Gastrocnemius medialis (tissue), 4 donors: ENCODE results near the gene TMEM54. TPM values are rescaled to one million over a fixed set of nuclear protein-coding genes. Genes with fewer than 3 reads are reported as not detected.

Experiments used
- ATAC-seq, 2 donors: fragments of 150-250 bp; one replicate each; pipeline ENCODE4 v1.9.1; 2016
- DNase-seq, 2 donors: peaks; one replicate each; pipeline ENCODE4 v3.0.0-alpha.2; 2019
- H3K27ac ChIP-seq, 4 donors: fragments of 200-600 bp; sonication (generic); 1 replicate in 1 of 4; 2 replicates in 3 of 4; pipeline ENCODE4 v1.5.1; 2016 to 2018; ENCODE audit warnings: mild to moderate bottlenecking in 2 of 4, moderate library complexity in 1 of 4
- H3K27me3 ChIP-seq, 3 donors: fragments of 200-600 bp; sonication (generic) in 2 of 3; 1 replicate in 1 of 3; 2 replicates in 2 of 3; pipeline versions ENCODE4 v1.5.1 to v1.6.0; 2016 to 2019; ENCODE audit warnings: mild to moderate bottlenecking in 1 of 3, moderate library complexity in 1 of 3
- H3K36me3 ChIP-seq, 2 donors: fragments of 200-600 bp; sonication (generic) in 1 of 2; one replicate each; pipeline ENCODE4 v1.5.1; 2017 to 2018
- H3K4me1 ChIP-seq, 2 donors: fragments of 200-600 bp; sonication (generic) in 1 of 2; one replicate each; pipeline ENCODE4 v1.5.1; 2016 to 2017; ENCODE audit warnings: mild to moderate bottlenecking in 2 of 2
- H3K4me3 ChIP-seq, 4 donors: fragments of 200-600 bp; sonication (generic) in 3 of 4; 1 replicate in 1 of 4; 2 replicates in 3 of 4; pipeline ENCODE4 v1.5.1; 2016 to 2019; ENCODE audit warnings: mild to moderate bottlenecking in 2 of 4
- H3K9me3 ChIP-seq, 3 donors: fragments of 200-600 bp; sonication (generic) in 2 of 3; 1 replicate in 1 of 3; 2 replicates in 2 of 3; pipeline ENCODE4 v1.5.1; 2016 to 2019
- CTCF ChIP-seq, 5 experiments: fragments of 450-650 bp in 3 of 5; fragments of 200-600 bp in 2 of 5; sonication (generic) in 2 of 5; IDR thresholded peaks in 4 of 5; conservative IDR thresholded peaks in 1 of 5; 1 replicate in 4 of 5; 2 replicates in 1 of 5; pipeline ENCODE4 v1.5.1; 2016 to 2019; ENCODE audit warnings: antibody characterized with exemption in 5 of 5, mild to moderate bottlenecking in 3 of 5, moderate library complexity in 3 of 5
- POLR2A ChIP-seq, 2 donors: fragments of 450-650 bp; IDR thresholded peaks; one replicate each; pipeline ENCODE4 v1.6.1; 2017; ENCODE audit warnings: antibody characterized with exemption in 2 of 2, mild to moderate bottlenecking in 2 of 2, moderate library complexity in 2 of 2
- in situ Hi-C, 4 donors: fragments of 200-750 bp; cut with MboI; loops; one replicate each; pipeline versions ENCODE4 v1.15.0 to v1.8.0; 2017; ENCODE audit warnings: low sequenced_read_pairs in 4 of 4
- intact Hi-C: fragments of 100-400 bp; cut with DNase I; formaldehyde crosslinking; loops from one replicate; pipeline ENCODE4 v1.15.1; 2023; ENCODE audit warnings: low total_unique reads
- total RNA-seq, 4 donors: library from RNA; depleted of rRNA; stranded (reverse); fragments of >200 nt; gene quantifications; one replicate each; pipeline versions ENCODE4 v1.1.0 to v1.2.3, GENCODE V29; 2016

TMEM54 gene
- total RNA-seq, 4 donors from 2014 or later: 4.0 to 7.0 (median 4.8) TPM

- no peak for ATAC-seq
- in situ Hi-C loops (no loop called here), intact Hi-C loops (no loop called here)
- Histone ChIP-seq H3K27ac (no peak overlapping the region), H3K36me3 (no peaks in the 10 kb centered on the region), H3K27me3 (peaks cover 24 to 36% (median 31%) of the 10 kb centered on the region in 3 donors), H3K9me3 (no peaks in the 10 kb centered on the region), H3K4me3 (no peak overlapping the region), H3K4me1 (peaks cover 4 to 7% of the 10 kb centered on the region in 2 donors)
- DNase-seq: no peak
- TF ChIP-seq CTCF (IDR thresholded peaks at IDR 0.05 in 4 of 5, conservative IDR thresholded peaks at IDR 0.05 in 1 of 5) (peak in 1 of 5 experiments; percentile 6), POLR2A (IDR thresholded peaks at IDR 0.05) (no peak)
Observed at GRCh38 chr1:32886828-32887414, 14.3 kb downstream of the TMEM54 start.

- H3K36me3 ChIP-seq: no peaks in the 10 kb centered on the region
- TF ChIP-seq POLR2A (IDR thresholded peaks at IDR 0.05) (no peak), CTCF (IDR thresholded peaks at IDR 0.05 in 4 of 5, conservative IDR thresholded peaks at IDR 0.05 in 1 of 5) (peak in 3 of 5 experiments; percentile 18 to 46 (median 40))
- peak in 1 of 2 donors; percentile 34 for ATAC-seq
- no peak for DNase-seq
- in situ Hi-C loops (no loop called here), intact Hi-C loops (no loop called here)
- H3K4me3 ChIP-seq: no peak within 1 kb of the TSS
- no peak within 1 kb of the TSS for H3K27ac ChIP-seq
- peaks cover 24 to 29% (median 25%) of the 10 kb centered on the region in 3 donors for H3K27me3 ChIP-seq
- H3K9me3 ChIP-seq: no peaks in the 10 kb centered on the region
- peaks cover 11 to 14% of the 10 kb centered on the region in 2 donors for H3K4me1 ChIP-seq
Observed at GRCh38 chr1:32886004-32886827, 15.0 kb downstream of the TMEM54 start, which contains the start of gene HPCA. Gene HPCA, plus strand, starts transcription at chr1:32886491. Its CDS starts 2,408 bp downstream, at chr1:32888899.

GRCh38 chr1:32885676-32886003 is 15.5 kb downstream of the TMEM54 start:
- ATAC-seq: no peak
- DNase-seq: no peak
- peaks cover 11 to 14% of the 10 kb centered on the region in 2 donors for H3K4me1 ChIP-seq
- H3K36me3 ChIP-seq: no peaks in the 10 kb centered on the region
- peaks cover 22 to 25% (median 22%) of the 10 kb centered on the region in 3 donors for H3K27me3 ChIP-seq
- in situ Hi-C loops (no loop called here), intact Hi-C loops (no loop called here)
- H3K9me3 ChIP-seq: no peaks in the 10 kb centered on the region
- no peak overlapping the region for H3K27ac ChIP-seq
- TF ChIP-seq POLR2A (IDR thresholded peaks at IDR 0.05) (no peak), CTCF (IDR thresholded peaks at IDR 0.05 in 4 of 5, conservative IDR thresholded peaks at IDR 0.05 in 1 of 5) (no peak)
- H3K4me3 ChIP-seq: no peak overlapping the region

- DNase-seq (no peak), ATAC-seq (no peak)
- Histone ChIP-seq H3K4me3 (no peak overlapping the region), H3K9me3 (no peaks in the 10 kb centered on the region), H3K27ac (no peak overlapping the region), H3K27me3 (peaks cover 17 to 25% (median 22%) of the 10 kb centered on the region in 3 donors), H3K36me3 (no peaks in the 10 kb centered on the region), H3K4me1 (peaks cover 11 to 14% of the 10 kb centered on the region in 2 donors)
- intact Hi-C loops (no loop called here), in situ Hi-C loops (no loop called here)
- no peak for TF ChIP-seq POLR2A (IDR thresholded peaks at IDR 0.05)
- TF ChIP-seq CTCF (IDR thresholded peaks at IDR 0.05 in 4 of 5, conservative IDR thresholded peaks at IDR 0.05 in 1 of 5): no peak
Observed at GRCh38 chr1:32884726-32885125, 16.5 kb downstream of the TMEM54 start.
